ENCODE measurements around the gene PRELID3B.

- TF ChIP-seq POLR2A (IDR thresholded peaks at IDR 0.05) (no peak), CTCF (IDR thresholded peaks at IDR 0.05) (no peak), POLR2AphosphoS5 (IDR thresholded peaks at IDR 0.05) (no peak)
These were observed 25.9 kb upstream of the PRELID3B start for GRCh38 chr20:59068534-59068933.

All from prostate gland (tissue), 2 donors.